ENCODE results near the gene FCMR.

The FCMR gene

GRCh38 chr1:206899717-206900116 is 22.0 kb downstream of the FCMR start:
- DNase-seq (ENCODE audit: low spot score), result no peak

- no peak for DNase-seq (ENCODE audit: low spot score)
These were observed 22.8 kb downstream of the FCMR start for GRCh38 chr1:206898915-206899431.

GRCh38 chr1:206898089-206898914 is 23.4 kb downstream of the FCMR start:
- no peak for DNase-seq (ENCODE audit: low spot score)

- DNase-seq (ENCODE audit: low spot score), result no peak
These were observed 24.6 kb downstream of the FCMR start, which contains the start of gene IL24 for GRCh38 chr1:206897175-206897574. Gene IL24, plus strand, starts transcription at chr1:206897443. Its CDS starts 390 bp downstream, at chr1:206897833.

GRCh38 chr1:206896261-206896660 is 25.5 kb downstream of the FCMR start:
- no peak for DNase-seq (ENCODE audit: low spot score)

- DNase-seq (ENCODE audit: low spot score), result no peak
These were observed 25.9 kb downstream of the FCMR start for GRCh38 chr1:206895837-206896242.

- DNase-seq (ENCODE audit: low spot score), result no peak
These were observed 26.4 kb downstream of the FCMR start for GRCh38 chr1:206895325-206895724.

GRCh38 chr1:206893380-206893779 is 28.4 kb downstream of the FCMR start:
- DNase-seq (ENCODE audit: low spot score), result no peak

GRCh38 chr1:206892351-206892984 is 29.3 kb downstream of the FCMR start:
- DNase-seq (ENCODE audit: low spot score), result no peak

GRCh38 chr1:206891412-206891811 is 30.3 kb downstream of the FCMR start:
- DNase-seq (ENCODE audit: low spot score), result no peak

- no peak for DNase-seq (ENCODE audit: low spot score)
These were observed 31.3 kb downstream of the FCMR start for GRCh38 chr1:206890125-206891060.

GRCh38 chr1:206887701-206888100 is 34.0 kb downstream of the FCMR start:
- no peak for DNase-seq (ENCODE audit: low spot score)

GRCh38 chr1:206886831-206887230 is 34.9 kb downstream of the FCMR start:
- DNase-seq (ENCODE audit: low spot score), result no peak

GRCh38 chr1:206885341-206886060 is 36.2 kb downstream of the FCMR start:
- no peak for DNase-seq (ENCODE audit: low spot score)

- DNase-seq (ENCODE audit: low spot score), result no peak
These were observed 37.9 kb downstream of the FCMR start for GRCh38 chr1:206883876-206884275.

GRCh38 chr1:206883160-206883559 is 38.6 kb downstream of the FCMR start:
- DNase-seq (ENCODE audit: low spot score), result no peak

GRCh38 chr1:206882555-206882954 is 39.2 kb downstream of the FCMR start:
- no peak for DNase-seq (ENCODE audit: low spot score)

- DNase-seq (ENCODE audit: low spot score), result no peak
These were observed 41.4 kb downstream of the FCMR start for GRCh38 chr1:206880314-206880713.

- DNase-seq (ENCODE audit: low spot score), result no peak
These were observed 43.3 kb downstream of the FCMR start for GRCh38 chr1:206878456-206878855.

GRCh38 chr1:206875752-206876377 is 45.9 kb downstream of the FCMR start:
- DNase-seq (ENCODE audit: low spot score), result no peak

GRCh38 chr1:206873603-206874188 is 48.0 kb downstream of the FCMR start:
- no peak for DNase-seq (ENCODE audit: low spot score)

Measured in hematopoietic multipotent progenitor cell treated with erythropoietin and hydrocortisone succinate and interleukin-3 and kit ligand, for 15 days (in vitro differentiated cells).